Measurements from ENCODE around the gene DZIP1.
"Not testable (repeated sequence)": the region's sequence is repeated elsewhere in the genome, so short reads cannot be mapped to it uniquely, and the experiment has no call there.

The DZIP1 gene

GRCh38 chr13:95644601-95645052 is at the start of gene DZIP1:
DZIP1 (minus strand) TSS chr13:95644706; CDS start chr13:95642029, 2,677 bp downstream.
- no peak within 1 kb of the TSS for H3K4me3 ChIP-seq (ENCODE audit: insufficient read depth, low read length, poor library complexity, severe bottlenecking)
- no peak within 1 kb of the TSS for H3K9ac ChIP-seq (ENCODE audit: low read length)
- no peak within 1 kb of the TSS for H2AFZ ChIP-seq (ENCODE audit: low read depth, low read length, severe bottlenecking)
- H3K9me2 ChIP-seq (replicated peaks; ENCODE audit: insufficient read depth, low read length): no peaks in the 10 kb centered on the region
- no peak within 1 kb of the TSS for H3K4me2 ChIP-seq (ENCODE audit: low read depth, low read length, poor library complexity, severe bottlenecking)
- TF ChIP-seq, protein P1, sequence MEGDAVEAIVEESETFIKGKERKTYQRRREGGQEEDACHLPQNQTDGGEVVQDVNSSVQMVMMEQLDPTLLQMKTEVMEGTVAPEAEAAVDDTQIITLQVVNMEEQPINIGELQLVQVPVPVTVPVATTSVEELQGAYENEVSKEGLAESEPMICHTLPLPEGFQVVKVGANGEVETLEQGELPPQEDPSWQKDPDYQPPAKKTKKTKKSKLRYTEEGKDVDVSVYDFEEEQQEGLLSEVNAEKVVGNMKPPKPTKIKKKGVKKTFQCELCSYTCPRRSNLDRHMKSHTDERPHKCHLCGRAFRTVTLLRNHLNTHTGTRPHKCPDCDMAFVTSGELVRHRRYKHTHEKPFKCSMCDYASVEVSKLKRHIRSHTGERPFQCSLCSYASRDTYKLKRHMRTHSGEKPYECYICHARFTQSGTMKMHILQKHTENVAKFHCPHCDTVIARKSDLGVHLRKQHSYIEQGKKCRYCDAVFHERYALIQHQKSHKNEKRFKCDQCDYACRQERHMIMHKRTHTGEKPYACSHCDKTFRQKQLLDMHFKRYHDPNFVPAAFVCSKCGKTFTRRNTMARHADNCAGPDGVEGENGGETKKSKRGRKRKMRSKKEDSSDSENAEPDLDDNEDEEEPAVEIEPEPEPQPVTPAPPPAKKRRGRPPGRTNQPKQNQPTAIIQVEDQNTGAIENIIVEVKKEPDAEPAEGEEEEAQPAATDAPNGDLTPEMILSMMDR (IDR thresholded peaks at IDR 0.05; ENCODE audit: insufficient read depth, low read length, poor library complexity, severe bottlenecking): no peak
- no peak for TF ChIP-seq EZH2phosphoT487 (conservative IDR thresholded peaks at IDR 0.05; ENCODE audit: low read length)
- no peaks in the 10 kb centered on the region for H3K9me3 ChIP-seq (ENCODE audit: insufficient read depth, low read length)
- no peaks in the 10 kb centered on the region for H3F3A ChIP-seq (ENCODE audit: insufficient read depth)
- no peaks in the 10 kb centered on the region for H3K36me3 ChIP-seq (ENCODE audit: low read length)
- H4K20me1 ChIP-seq (ENCODE audit: low read depth, low read length): no peaks in the 10 kb centered on the region
- H3K27me3 ChIP-seq (ENCODE audit: low read length): no peaks in the 10 kb centered on the region
- H3K79me2 ChIP-seq (ENCODE audit: insufficient read depth, low read length): no peaks in the 10 kb centered on the region
- no peak within 1 kb of the TSS for H3K27ac ChIP-seq (ENCODE audit: low read depth, low read length)

DNA sequence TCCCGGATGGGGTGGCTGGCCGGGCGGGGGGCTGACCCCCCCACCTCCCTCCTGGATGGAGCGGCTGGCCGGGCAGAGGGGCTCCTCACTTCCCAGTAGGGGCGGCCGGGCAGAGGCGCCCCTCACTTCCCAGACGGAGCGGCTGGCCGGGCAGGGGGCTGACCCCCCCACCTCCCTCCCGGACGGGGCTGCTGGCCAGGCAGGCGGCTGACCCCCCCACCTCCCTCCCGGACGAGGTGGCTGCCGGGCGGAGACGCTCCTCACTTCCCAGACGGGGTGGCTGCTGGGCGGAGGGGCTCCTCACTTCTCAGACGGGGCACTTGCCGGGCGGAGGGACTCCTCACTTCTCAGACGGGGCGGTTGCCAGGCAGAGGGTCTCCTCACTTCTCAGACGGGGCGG is 46.5 kb upstream of the DZIP1 start:
- not testable (repeated sequence) for H3K27me3 ChIP-seq (ENCODE audit: low read length); H3K4me3 ChIP-seq (ENCODE audit: insufficient read depth, low read length, poor library complexity, severe bottlenecking); H2AFZ ChIP-seq (ENCODE audit: low read depth, low read length, severe bottlenecking); H4K20me1 ChIP-seq (ENCODE audit: low read depth, low read length); H3F3A ChIP-seq (ENCODE audit: insufficient read depth); H3K9ac ChIP-seq (ENCODE audit: low read length); H3K9me3 ChIP-seq (ENCODE audit: insufficient read depth, low read length); H3K27ac ChIP-seq (ENCODE audit: low read depth, low read length); H3K4me2 ChIP-seq (ENCODE audit: low read depth, low read length, poor library complexity, severe bottlenecking); H3K36me3 ChIP-seq (ENCODE audit: low read length); H3K9me2 ChIP-seq (replicated peaks; ENCODE audit: insufficient read depth, low read length)
- H3K79me2 ChIP-seq (ENCODE audit: insufficient read depth, low read length): peaks cover 38% of the 10 kb centered on the region

DNA sequence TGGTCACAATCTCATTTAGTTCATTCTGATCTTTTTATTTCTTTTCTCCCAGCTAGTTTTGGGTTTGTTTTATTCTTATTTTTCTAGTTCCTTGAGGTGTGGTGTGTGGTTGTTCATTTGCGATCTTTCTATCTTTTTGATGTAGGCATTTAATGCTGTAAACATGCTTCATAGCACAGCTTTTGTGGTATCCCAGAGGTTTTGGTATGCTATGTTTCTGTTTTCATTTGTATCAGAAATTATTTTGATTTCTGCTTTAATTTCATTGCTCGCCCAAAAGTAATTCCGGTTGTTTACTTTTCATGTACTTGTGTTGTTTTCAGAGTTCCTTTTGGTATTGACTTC is 45.0 kb upstream of the DZIP1 start:
- Histone ChIP-seq H2AFZ (ENCODE audit: low read depth, low read length, severe bottlenecking) (no peak overlapping the region), H3K4me3 (ENCODE audit: insufficient read depth, low read length, poor library complexity, severe bottlenecking) (no peak overlapping the region), H3F3A (ENCODE audit: insufficient read depth) (no peaks in the 10 kb centered on the region), H3K4me2 (ENCODE audit: low read depth, low read length, poor library complexity, severe bottlenecking) (no peak overlapping the region), H3K9me3 (ENCODE audit: insufficient read depth, low read length) (no peaks in the 10 kb centered on the region), H3K36me3 (ENCODE audit: low read length) (no peaks in the 10 kb centered on the region; the same call in 1 of the 2 replicates), H3K27ac (ENCODE audit: low read depth, low read length) (no peak overlapping the region), H4K20me1 (ENCODE audit: low read depth, low read length) (no peaks in the 10 kb centered on the region), H3K79me2 (ENCODE audit: insufficient read depth, low read length) (peaks cover 53% of the 10 kb centered on the region), H3K9me2 (replicated peaks; ENCODE audit: insufficient read depth, low read length) (no peaks in the 10 kb centered on the region), H3K9ac (ENCODE audit: low read length) (no peak overlapping the region), H3K27me3 (ENCODE audit: low read length) (no peaks in the 10 kb centered on the region)
- TF ChIP-seq, protein P1 (IDR thresholded peaks at IDR 0.05; ENCODE audit: insufficient read depth, low read length, poor library complexity, severe bottlenecking): no peak

- H3K4me2 ChIP-seq (ENCODE audit: low read depth, low read length, poor library complexity, severe bottlenecking); H3K27ac ChIP-seq (ENCODE audit: low read depth, low read length); H3K9ac ChIP-seq (ENCODE audit: low read length); H3K36me3 ChIP-seq (ENCODE audit: low read length); H3F3A ChIP-seq (ENCODE audit: insufficient read depth); H4K20me1 ChIP-seq (ENCODE audit: low read depth, low read length); H3K9me3 ChIP-seq (ENCODE audit: insufficient read depth, low read length); H3K27me3 ChIP-seq (ENCODE audit: low read length); H3K4me3 ChIP-seq (ENCODE audit: insufficient read depth, low read length, poor library complexity, severe bottlenecking); H2AFZ ChIP-seq (ENCODE audit: low read depth, low read length, severe bottlenecking); H3K9me2 ChIP-seq (replicated peaks; ENCODE audit: insufficient read depth, low read length): not testable (repeated sequence)
- peaks cover 95% of the 10 kb centered on the region for H3K79me2 ChIP-seq (ENCODE audit: insufficient read depth, low read length)
These were observed 40.5 kb upstream of the DZIP1 start for GRCh38 chr13:95684960-95685359.

Data from SU-DHL-6 (cell line).